Activated CD8-positive, alpha-beta memory T cell treated with anti-CD3 and anti-CD28 coated beads, Interleukin-2, amount 50 U/mL, for 24 hours (primary cell): Measurements from ENCODE around the gene SNW1.
"Not testable (repeated sequence)": the region's sequence is repeated elsewhere in the genome, so short reads cannot be mapped to it uniquely, and the experiment has no call there.

Experiments used
- DNase-seq: peaks from one replicate; pipeline ENCODE4 v3.0.0-alpha.2; 2020; ENCODE audit errors: extremely low read depth

The SNW1 gene

GRCh38 chr14:77752266-77752665 lies 8.7 kb downstream of the SNW1 start:
- DNase-seq: no peak

GRCh38 chr14:77747425-77747824 lies 13.5 kb downstream of the SNW1 start:
- not testable (repeated sequence) for DNase-seq

GRCh38 chr14:77746064-77746702 lies 14.8 kb downstream of the SNW1 start:
- DNase-seq: no peak

- DNase-seq: no peak
Observed at GRCh38 chr14:77741438-77741837, 19.5 kb downstream of the SNW1 start.

GRCh38 chr14:77738559-77739250 lies 22.3 kb downstream of the SNW1 start:
- no peak for DNase-seq

- DNase-seq: no peak
Observed at GRCh38 chr14:77730976-77731497, 29.9 kb downstream of the SNW1 start.

- DNase-seq: no peak
Observed at GRCh38 chr14:77722301-77722700, 38.7 kb downstream of the SNW1 start.

GRCh38 chr14:77721437-77721836 lies 39.5 kb downstream of the SNW1 start:
- DNase-seq: no peak

- no peak for DNase-seq
Observed at GRCh38 chr14:77717608-77718305, 43.2 kb downstream of the SNW1 start.

- DNase-seq: no peak
Observed at GRCh38 chr14:77714926-77715325, 46.0 kb downstream of the SNW1 start.

- DNase-seq: no peak
Observed at GRCh38 chr14:77710364-77710763, 50.6 kb downstream of the SNW1 start.

GRCh38 chr14:77709412-77709811 lies 51.5 kb downstream of the SNW1 start:
- DNase-seq: no peak

GRCh38 chr14:77708749-77709148 lies 52.2 kb downstream of the SNW1 start:
- no peak for DNase-seq

GRCh38 chr14:77707724-77708408 lies 53.1 kb downstream of the SNW1 start, which contains the start of the genes ALKBH1 and SLIRP:
Gene ALKBH1 (minus strand): TSS chr14:77708023. CDS start chr14:77708004, 19 bp downstream.
Gene SLIRP (plus strand): TSS chr14:77708103. CDS start chr14:77708112, 9 bp downstream.
- DNase-seq: peak; percentile 79

- DNase-seq: no peak
Observed at GRCh38 chr14:77707355-77707723, 53.6 kb downstream of the SNW1 start.

GRCh38 chr14:77691259-77691658 lies 69.7 kb downstream of the SNW1 start:
- DNase-seq: no peak

GRCh38 chr14:77682158-77682553 lies 78.8 kb downstream of the SNW1 start:
- DNase-seq: no peak

- DNase-seq: no peak
Observed at GRCh38 chr14:77681196-77682157, 79.5 kb downstream of the SNW1 start.

GRCh38 chr14:77674931-77675330 lies 86.0 kb downstream of the SNW1 start:
- DNase-seq: no peak

GRCh38 chr14:77673193-77673592 lies 87.8 kb downstream of the SNW1 start:
- no peak for DNase-seq
